Liver (tissue), 9 donors: ENCODE measurements around the gene AFF4. TPM values are rescaled to one million over a fixed set of nuclear protein-coding genes. Genes with fewer than 3 reads are reported as not detected.

ENCODE experiments used
- DNase-seq: peaks from one replicate; pipeline ENCODE4 v3.0.0-alpha.2; 2017; ENCODE audit warnings: low spot score
- H3K27ac ChIP-seq, 2 donors: one replicate each; pipeline ENCODE4 v1.7.0; 2013; ENCODE audit warnings: inconsistent platforms in 2 of 2, low read length in 2 of 2, control low read depth in 1 of 2, low read depth in 1 of 2, mild to moderate bottlenecking in 1 of 2
- H3K27me3 ChIP-seq, 4 donors: one replicate each; pipeline versions ENCODE4 v1.6.1 to v1.7.0; 2013; ENCODE audit warnings: low read length in 3 of 4, inconsistent platforms in 1 of 4, mild to moderate bottlenecking in 1 of 4, moderate library complexity in 1 of 4; ENCODE audit not compliant: control insufficient read depth in 4 of 4, insufficient read depth in 4 of 4
- H3K36me3 ChIP-seq, 4 donors: one replicate each; pipeline versions ENCODE4 v1.6.1 to v1.7.0; 2013; ENCODE audit warnings: low read length in 3 of 4, mild to moderate bottlenecking in 3 of 4, low read depth in 1 of 4, moderate library complexity in 1 of 4; ENCODE audit not compliant: control insufficient read depth in 4 of 4, insufficient read depth in 3 of 4
- H3K4me1 ChIP-seq, 4 donors: one replicate each; pipeline versions ENCODE4 v1.6.1 to v1.7.0; 2013; ENCODE audit warnings: low read length in 3 of 4, mild to moderate bottlenecking in 3 of 4, moderate library complexity in 1 of 4; ENCODE audit not compliant: control insufficient read depth in 4 of 4, insufficient read depth in 4 of 4
- H3K4me3 ChIP-seq, 3 donors: one replicate each; pipeline versions ENCODE4 v1.6.1 to v1.7.0; 2013; ENCODE audit warnings: low read length in 3 of 3, control low read depth in 1 of 3, low read depth in 1 of 3, mild to moderate bottlenecking in 1 of 3
- H3K9ac ChIP-seq, 2 donors: one replicate each; pipeline ENCODE4 v1.7.0; 2013; ENCODE audit warnings: low read length in 2 of 2, mild to moderate bottlenecking in 2 of 2, moderate library complexity in 2 of 2, control low read depth in 1 of 2, low read depth in 1 of 2
- H3K9me3 ChIP-seq, 4 donors: one replicate each; pipeline versions ENCODE4 v1.6.1 to v1.7.0; 2013; ENCODE audit warnings: low read length in 3 of 4; ENCODE audit not compliant: control insufficient read depth in 4 of 4
- ATF3 ChIP-seq: IDR thresholded peaks from 2 replicates; pipeline ENCODE4 v1.6.1; 2016; ENCODE audit warnings: antibody characterized with exemption
- CTCF ChIP-seq: fragments of 150-350 bp; IDR thresholded peaks from 2 replicates; pipeline ENCODE4 v1.5.1; 2017; ENCODE audit warnings: improper control_type of control experiment, low read depth, low read length; ENCODE audit not compliant: missing input control
- EGR1 ChIP-seq, 2 donors: IDR thresholded peaks; 2 replicates each; pipeline ENCODE4 v1.6.1; 2016 to 2018; ENCODE audit warnings: antibody characterized with exemption in 2 of 2, low read depth in 2 of 2
- FOXA1 ChIP-seq: IDR thresholded peaks from 2 replicates; pipeline ENCODE4 v1.6.1; 2016; ENCODE audit warnings: antibody characterized with exemption
- FOXA2 ChIP-seq: IDR thresholded peaks from 2 replicates; pipeline ENCODE4 v1.6.1; 2016; ENCODE audit warnings: antibody characterized with exemption
- GABPA ChIP-seq, 2 donors: IDR thresholded peaks in 1 of 2; conservative IDR thresholded peaks in 1 of 2; 2 replicates each; pipeline ENCODE4 v1.6.1; 2016; ENCODE audit warnings: antibody characterized with exemption in 2 of 2, mild to moderate bottlenecking in 1 of 2, moderate library complexity in 1 of 2
- HNF4A ChIP-seq, 2 donors: conservative IDR thresholded peaks; 2 replicates each; pipeline ENCODE4 v1.6.1; 2016; ENCODE audit warnings: antibody characterized with exemption in 2 of 2, mild to moderate bottlenecking in 2 of 2
- HNF4G ChIP-seq: IDR thresholded peaks from 2 replicates; pipeline ENCODE4 v1.6.1; 2016; ENCODE audit warnings: antibody characterized with exemption
- JUND ChIP-seq, 2 donors: IDR thresholded peaks; 2 replicates each; pipeline ENCODE4 v1.6.1; 2016; ENCODE audit warnings: antibody characterized with exemption in 2 of 2
- MAX ChIP-seq: IDR thresholded peaks from 2 replicates; pipeline ENCODE4 v1.6.1; 2016; ENCODE audit warnings: antibody characterized with exemption
- NR2F2 ChIP-seq: IDR thresholded peaks from 2 replicates; pipeline ENCODE4 v1.6.1; 2016; ENCODE audit warnings: antibody characterized with exemption
- RAD21 ChIP-seq, 2 donors: IDR thresholded peaks; 2 replicates each; pipeline ENCODE4 v1.6.1; 2016; ENCODE audit warnings: antibody characterized with exemption in 2 of 2, mild to moderate bottlenecking in 2 of 2
- REST ChIP-seq: IDR thresholded peaks from 2 replicates; pipeline ENCODE4 v1.6.1; 2016; ENCODE audit warnings: antibody characterized with exemption, mild to moderate bottlenecking
- RXRA ChIP-seq, 2 donors: IDR thresholded peaks; 2 replicates each; pipeline ENCODE4 v1.6.1; 2017 to 2018; ENCODE audit warnings: antibody characterized with exemption in 2 of 2, mild to moderate bottlenecking in 1 of 2
- SP1 ChIP-seq: IDR thresholded peaks from 2 replicates; pipeline ENCODE4 v1.6.1; 2018; ENCODE audit warnings: antibody characterized with exemption, mild to moderate bottlenecking
- TAF1 ChIP-seq: conservative IDR thresholded peaks from 2 replicates; pipeline ENCODE4 v1.6.1; 2016; ENCODE audit warnings: antibody characterized with exemption, mild to moderate bottlenecking
- YY1 ChIP-seq: IDR thresholded peaks from 2 replicates; pipeline ENCODE4 v1.6.1; 2016; ENCODE audit warnings: antibody characterized with exemption, mild to moderate bottlenecking
- ZBTB33 ChIP-seq: IDR thresholded peaks from 2 replicates; pipeline ENCODE4 v1.6.1; 2016; ENCODE audit warnings: antibody characterized with exemption
- WGBS: extraction: QIAGEN DNeasy Blood & Tissue Kit; methylation state at CpG from one replicate; pipeline ENCODE4 v1.1.7; 2013; 5-methylcytosine and 5-hydroxymethylcytosine counted together
- polyA plus RNA-seq, 2 donors: library from polyadenylated mRNA; stranded (reverse) in 1 of 2; unstranded in 1 of 2; fragments of 200-250 nt in 1 of 2; fragments of >200 nt in 1 of 2; fragmentation: Nextera tagmentation in 1 of 2; extraction: Ambion mirVana in 1 of 2; gene quantifications; one replicate each; pipeline versions ENCODE4 v1.2.1 to v1.2.3, GENCODE V29; 2013 to 2015
- total RNA-seq, 2 donors: library from RNA; depleted of rRNA; stranded (reverse); fragments of >200 nt; gene quantifications; one replicate each; pipeline ENCODE4 v1.2.3, GENCODE V29; 2014
- donor health status: healthy.
- donor health status: healthy.
- donor health status: healthy.
- donor health status: healthy.
- donor health status: healthy.

The AFF4 gene
- total and polyA plus RNA-seq, 4 donors, result 5.5 to 19.1 (median 16.9) TPM

- no peaks in the 10 kb centered on the region for H3K9me3 ChIP-seq
- H3K4me3 ChIP-seq, result no peak overlapping the region
- no peaks in the 10 kb centered on the region for H3K27me3 ChIP-seq
- H3K27ac ChIP-seq, result no peak overlapping the region
- TF ChIP-seq ZBTB33, result no peak
- no peak for TF ChIP-seq FOXA1
- no peak for TF ChIP-seq MAX
- TF ChIP-seq FOXA2, result no peak
- no peak for TF ChIP-seq TAF1
- TF ChIP-seq REST, result no peak
- no peak for TF ChIP-seq ATF3
- no peak for TF ChIP-seq NR2F2
- TF ChIP-seq YY1, result no peak
- no peak for TF ChIP-seq JUND (IDR thresholded peaks at IDR 0.05)
- TF ChIP-seq GABPA (IDR thresholded peaks at IDR 0.05 in 1 of 2, conservative IDR thresholded peaks at IDR 0.05 in 1 of 2), result no peak
- no peak for TF ChIP-seq HNF4A (conservative IDR thresholded peaks at IDR 0.05)
- no peak for TF ChIP-seq RXRA (IDR thresholded peaks at IDR 0.05)
- TF ChIP-seq CTCF, result no peak
- no peak for TF ChIP-seq HNF4G
- TF ChIP-seq SP1, result no peak
- no peak for TF ChIP-seq RAD21 (IDR thresholded peaks at IDR 0.05)
- TF ChIP-seq EGR1 (IDR thresholded peaks at IDR 0.05; ENCODE audit: low read depth in 2 of 2), result no peak
- H3K4me1 ChIP-seq, result no peaks in the 10 kb centered on the region
- 78% methylated on average over 3 of the region's 3 CpGs for WGBS
- no peak overlapping the region for H3K9ac ChIP-seq
- H3K36me3 ChIP-seq, result peaks cover 6 to 65% (median 47%) of the 10 kb centered on the region in 4 donors
- DNase-seq, result no peak
Observed at GRCh38 chr5:132898094-132898493, 65.3 kb downstream of the AFF4 start.
